ENCODE results near the gene RHEB. TPM values are rescaled to one million over a fixed set of nuclear protein-coding genes. Genes with fewer than 3 reads are reported as not detected.

The RHEB gene
- total RNA-seq, 1 donor from 2014 or later = 68.6 TPM

DNA sequence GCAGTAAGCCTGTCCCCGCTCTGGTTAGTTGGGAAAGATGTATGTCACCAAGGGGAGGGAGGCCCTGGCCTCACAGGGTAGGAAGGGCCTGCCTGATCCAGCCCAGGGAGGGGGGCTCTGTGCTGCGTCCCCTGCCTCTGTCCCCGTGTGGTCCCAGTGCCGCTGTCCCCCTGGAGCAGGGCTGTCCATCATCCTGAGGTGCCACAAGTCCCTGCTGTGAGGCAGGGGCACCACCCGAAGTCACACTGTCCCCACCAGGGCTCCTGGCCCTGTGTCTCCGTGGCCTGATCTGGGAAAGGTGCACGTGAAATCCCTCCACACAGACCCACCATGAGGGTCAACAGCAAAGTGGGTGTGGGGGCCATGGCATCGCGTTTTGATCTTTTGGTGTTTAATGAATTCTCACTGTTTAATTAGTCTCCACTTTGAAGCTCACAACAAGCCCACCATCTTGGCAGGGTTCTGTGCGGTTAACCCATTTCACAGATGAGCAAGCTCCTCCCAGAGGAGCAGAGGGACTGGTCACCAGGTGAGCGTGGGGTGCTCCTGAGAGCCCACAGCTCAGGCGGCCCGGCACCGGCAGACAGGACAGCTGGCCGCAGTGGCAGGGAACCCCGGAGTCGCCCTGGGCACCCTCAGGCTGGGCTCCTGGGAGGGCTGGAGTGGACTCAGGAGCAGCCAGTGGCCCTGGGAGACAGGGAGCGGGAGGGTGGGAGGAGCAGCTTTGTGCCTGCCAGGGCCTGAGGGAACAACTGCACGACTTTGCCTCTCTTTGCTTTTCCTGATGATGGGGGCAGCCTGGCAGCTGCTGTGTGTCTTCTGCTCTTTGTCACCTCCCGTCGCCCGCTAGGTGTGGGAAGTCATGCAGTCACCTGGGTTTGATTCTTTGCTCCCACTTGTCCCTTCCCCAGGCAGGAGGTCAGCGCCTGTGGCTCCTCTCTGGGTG is 67.8 kb downstream of the RHEB start:
- H3K27ac ChIP-seq = no peak overlapping the region
- H3K36me3 ChIP-seq = no peaks in the 10 kb centered on the region
- H3K9me3 ChIP-seq = no peaks in the 10 kb centered on the region
- H3K4me3 ChIP-seq = no peak overlapping the region
- intact Hi-C loops (cut with DNase I) = loop anchor here (10.0 kb wide), 1 partner anchor 303 kb away; no protein-coding TSS in a partner anchor
- peaks cover 0 to 2% of the 10 kb centered on the region in 2 donors for H3K4me1 ChIP-seq
- DNase-seq (ENCODE audit: low spot score in 2 of 2) = no peak
- TF ChIP-seq, protein P1, sequence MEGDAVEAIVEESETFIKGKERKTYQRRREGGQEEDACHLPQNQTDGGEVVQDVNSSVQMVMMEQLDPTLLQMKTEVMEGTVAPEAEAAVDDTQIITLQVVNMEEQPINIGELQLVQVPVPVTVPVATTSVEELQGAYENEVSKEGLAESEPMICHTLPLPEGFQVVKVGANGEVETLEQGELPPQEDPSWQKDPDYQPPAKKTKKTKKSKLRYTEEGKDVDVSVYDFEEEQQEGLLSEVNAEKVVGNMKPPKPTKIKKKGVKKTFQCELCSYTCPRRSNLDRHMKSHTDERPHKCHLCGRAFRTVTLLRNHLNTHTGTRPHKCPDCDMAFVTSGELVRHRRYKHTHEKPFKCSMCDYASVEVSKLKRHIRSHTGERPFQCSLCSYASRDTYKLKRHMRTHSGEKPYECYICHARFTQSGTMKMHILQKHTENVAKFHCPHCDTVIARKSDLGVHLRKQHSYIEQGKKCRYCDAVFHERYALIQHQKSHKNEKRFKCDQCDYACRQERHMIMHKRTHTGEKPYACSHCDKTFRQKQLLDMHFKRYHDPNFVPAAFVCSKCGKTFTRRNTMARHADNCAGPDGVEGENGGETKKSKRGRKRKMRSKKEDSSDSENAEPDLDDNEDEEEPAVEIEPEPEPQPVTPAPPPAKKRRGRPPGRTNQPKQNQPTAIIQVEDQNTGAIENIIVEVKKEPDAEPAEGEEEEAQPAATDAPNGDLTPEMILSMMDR (IDR thresholded peaks at IDR 0.05) = no peak
- no peaks in the 10 kb centered on the region for H3K27me3 ChIP-seq

GRCh38 chr7:151451156-151451555 is 68.5 kb downstream of the RHEB start:
- H3K27me3 ChIP-seq = no peaks in the 10 kb centered on the region
- H3K4me1 ChIP-seq = peaks cover 0 to 2% of the 10 kb centered on the region in 2 donors
- H3K9me3 ChIP-seq = no peaks in the 10 kb centered on the region
- no peak overlapping the region for H3K4me3 ChIP-seq
- TF ChIP-seq, protein P1 (IDR thresholded peaks at IDR 0.05) = no peak
- H3K36me3 ChIP-seq = no peaks in the 10 kb centered on the region
- DNase-seq (ENCODE audit: low spot score in 2 of 2) = no peak
- intact Hi-C loops (cut with DNase I) = loop anchor here (10.0 kb wide), 1 partner anchor 304 kb away; no protein-coding TSS in a partner anchor
- H3K27ac ChIP-seq = no peak overlapping the region

DNA sequence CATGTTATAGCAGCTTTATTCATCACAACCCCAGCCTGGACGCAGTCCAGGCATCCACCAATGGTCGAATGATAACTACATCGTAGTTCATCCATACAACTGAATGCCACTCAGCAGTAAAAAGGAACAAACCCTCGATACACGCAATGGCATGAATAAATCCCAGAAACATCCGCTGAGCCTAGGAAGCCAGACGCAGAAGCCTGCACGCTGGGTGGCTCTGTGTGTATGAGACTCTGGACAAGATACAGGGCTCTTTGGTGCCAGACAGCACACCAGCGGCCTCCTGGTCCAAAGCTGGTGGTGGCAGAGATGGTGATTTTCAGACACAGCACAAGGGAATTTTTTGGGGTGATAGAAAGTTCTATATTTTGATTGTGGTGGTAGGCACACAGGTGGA is 69.7 kb downstream of the RHEB start:
- Histone ChIP-seq H3K27me3 (no peaks in the 10 kb centered on the region), H3K4me3 (no peak overlapping the region), H3K9me3 (no peaks in the 10 kb centered on the region), H3K27ac (no peak overlapping the region), H3K4me1 (peaks cover 0 to 2% of the 10 kb centered on the region in 2 donors), H3K36me3 (no peaks in the 10 kb centered on the region)
- intact Hi-C loops (cut with DNase I) = loop anchor here (5.0 to 10.0 kb wide), 2 partner anchors 43 to 305 kb away; no protein-coding TSS in a partner anchor
- no peak for DNase-seq (ENCODE audit: low spot score in 2 of 2)
- TF ChIP-seq, protein P1 (IDR thresholded peaks at IDR 0.05) = no peak

GRCh38 chr7:151448261-151449252 is 71.1 kb downstream of the RHEB start:
- intact Hi-C loops (cut with DNase I) = loop anchor here (1.0 to 5.0 kb wide), 3 partner anchors 41 to 133 kb away; no protein-coding TSS in a partner anchor
- H3K9me3 ChIP-seq = no peaks in the 10 kb centered on the region
- H3K36me3 ChIP-seq = no peaks in the 10 kb centered on the region
- peak in 1 of 2 donors; percentile 87 for DNase-seq (ENCODE audit: low spot score in 2 of 2)
- H3K4me3 ChIP-seq = peak overlapping the region; percentile 66 to 70
- TF ChIP-seq, protein P1 (IDR thresholded peaks at IDR 0.05) = peak; percentile 76 to 84 (median 82)
- no peaks in the 10 kb centered on the region for H3K27me3 ChIP-seq
- H3K27ac ChIP-seq = peak overlapping the region; percentile 30
- H3K4me1 ChIP-seq = peaks cover 0 to 2% of the 10 kb centered on the region in 2 donors

GRCh38 chr7:151447901-151448260 is 71.8 kb downstream of the RHEB start:
- TF ChIP-seq, protein P1 (IDR thresholded peaks at IDR 0.05) = no peak
- H3K4me1 ChIP-seq = peaks cover 0 to 2% of the 10 kb centered on the region in 2 donors
- intact Hi-C loops (cut with DNase I) = loop anchor here (1.0 to 5.0 kb wide), 3 partner anchors 41 to 133 kb away; no protein-coding TSS in a partner anchor
- H3K27me3 ChIP-seq = no peaks in the 10 kb centered on the region
- DNase-seq (ENCODE audit: low spot score in 2 of 2) = no peak
- H3K27ac ChIP-seq = peak overlapping the region; percentile 30
- peak overlapping the region; percentile 66 to 70 for H3K4me3 ChIP-seq
- H3K9me3 ChIP-seq = no peaks in the 10 kb centered on the region
- no peaks in the 10 kb centered on the region for H3K36me3 ChIP-seq
